WTC11 (cell line): Measurements from ENCODE around the gene ZDHHC8. TPM values are rescaled to one million over a fixed set of nuclear protein-coding genes. Genes with fewer than 3 reads are reported as not detected.

Experiments used
- ATAC-seq: fragments of 200-7000 bp; cut with Tn5 transposase; 2 replicates; pipeline ENCODE4 v1.10.0; 2021; ENCODE audit warnings: mild to moderate bottlenecking, moderate library complexity
- CTCF ChIA-PET: fragments of 300-600 bp; sonication (Branson Sonifier 250); formaldehyde crosslinking; loops from one replicate; lab custom pipeline; 2021; ENCODE audit warnings: antibody characterized with exemption; lab: Charles Lee
- POLR2A ChIA-PET: fragments of 350-600 bp; sonication (Branson Sonifier 250); formaldehyde crosslinking; loops from one replicate; lab custom pipeline; 2021; ENCODE audit warnings: antibody characterized with exemption; lab: Charles Lee
- DNase-seq: peaks from one replicate; pipeline ENCODE4 v3.0.0; 2021; ENCODE audit warnings: low spot score
- H3K27ac Mint-ChIP-seq: 2 replicates; pipeline ENCODE4 v1.8.0; 2021; ENCODE audit warnings: mixed read lengths
- H3K27me3 Mint-ChIP-seq: 2 replicates; pipeline ENCODE4 v1.8.0; 2021; ENCODE audit warnings: low read depth, mild to moderate bottlenecking, moderate library complexity, mixed read lengths
- H3K36me3 Mint-ChIP-seq: 2 replicates; pipeline ENCODE4 v1.8.0; 2021; ENCODE audit warnings: mixed read lengths
- H3K4me1 Mint-ChIP-seq: 2 replicates; pipeline ENCODE4 v1.8.0; 2022; ENCODE audit warnings: mixed read lengths
- H3K4me3 Mint-ChIP-seq: 2 replicates; pipeline ENCODE4 v1.8.0; 2021; ENCODE audit warnings: mild to moderate bottlenecking, moderate library complexity, mixed read lengths
- H3K9me3 Mint-ChIP-seq: 2 replicates; pipeline ENCODE4 v1.8.0; 2021; ENCODE audit warnings: mixed read lengths
- ATF1 ChIP-seq: sonication (generic); formaldehyde crosslinking; IDR thresholded peaks from 2 replicates; pipeline ENCODE4 v1.8.1; 2023; ENCODE audit warnings: mild to moderate bottlenecking, moderate library complexity, missing genetic modification reagents
- ATF2 ChIP-seq: sonication (generic); formaldehyde crosslinking; IDR thresholded peaks from 2 replicates; pipeline ENCODE4 v1.8.1; 2022; ENCODE audit warnings: low read depth, missing genetic modification reagents, borderline replicate concordance
- ETV6 ChIP-seq: sonication (generic); formaldehyde crosslinking; IDR thresholded peaks from 2 replicates; pipeline ENCODE4 v1.8.1; 2022; ENCODE audit warnings: mild to moderate bottlenecking, missing genetic modification reagents
- FOXK1 ChIP-seq: sonication (generic); formaldehyde crosslinking; IDR thresholded peaks from 2 replicates; pipeline ENCODE4 v1.8.0; 2022; ENCODE audit warnings: mild to moderate bottlenecking, moderate library complexity, missing genetic modification reagents
- FOXP1 ChIP-seq: sonication (generic); formaldehyde crosslinking; IDR thresholded peaks from 2 replicates; pipeline ENCODE4 v1.8.0; 2022; ENCODE audit warnings: missing genetic modification reagents, mild to moderate bottlenecking, moderate library complexity, borderline replicate concordance
- FOXP4 ChIP-seq: sonication (generic); formaldehyde crosslinking; IDR thresholded peaks from 2 replicates; pipeline ENCODE4 v1.8.0; 2022; ENCODE audit warnings: mild to moderate bottlenecking, missing genetic modification reagents
- GABPB1 ChIP-seq: sonication (generic); formaldehyde crosslinking; IDR thresholded peaks from 2 replicates; pipeline ENCODE4 v1.8.1; 2023; ENCODE audit warnings: mild to moderate bottlenecking, missing genetic modification reagents
- GTF2I ChIP-seq: fragments of 250-450 bp; sonication (Bioruptor Pico); conservative IDR thresholded peaks from 2 replicates; pipeline ENCODE4 v1.4.0; 2021; ENCODE audit warnings: mild to moderate bottlenecking
- MXD4 ChIP-seq: fragments of 250-450 bp; sonication (Bioruptor Pico); IDR thresholded peaks from 2 replicates; pipeline ENCODE4 v1.8.0; 2021; ENCODE audit warnings: mild to moderate bottlenecking, moderate library complexity, borderline replicate concordance
- MYBL2 ChIP-seq: sonication (generic); formaldehyde crosslinking; IDR thresholded peaks from 2 replicates; pipeline ENCODE4 v1.8.1; 2023; ENCODE audit warnings: mild to moderate bottlenecking, moderate library complexity, missing genetic modification reagents
- NR1H2 ChIP-seq: sonication (generic); formaldehyde crosslinking; IDR thresholded peaks from 2 replicates; pipeline ENCODE4 v1.9.0; 2021; ENCODE audit warnings: mild to moderate bottlenecking, moderate library complexity, missing genetic modification reagents
- NR2C2 ChIP-seq: sonication (generic); formaldehyde crosslinking; IDR thresholded peaks from 2 replicates; pipeline ENCODE4 v1.8.0; 2022; ENCODE audit warnings: mild to moderate bottlenecking, missing genetic modification reagents
- SP1 ChIP-seq: sonication (generic); formaldehyde crosslinking; conservative IDR thresholded peaks from 2 replicates; pipeline ENCODE4 v1.8.1; 2022; ENCODE audit warnings: missing genetic modification reagents
- ZNF138 ChIP-seq: sonication (generic); formaldehyde crosslinking; conservative IDR thresholded peaks from 2 replicates; pipeline ENCODE4 v1.8.1; 2022; ENCODE audit warnings: mild to moderate bottlenecking, moderate library complexity, missing genetic modification reagents
- ZNF219 ChIP-seq: sonication (generic); formaldehyde crosslinking; IDR thresholded peaks from 2 replicates; pipeline ENCODE4 v1.8.0; 2023; ENCODE audit warnings: missing genetic modification reagents, mild to moderate bottlenecking, borderline replicate concordance
- ZNF317 ChIP-seq: sonication (generic); formaldehyde crosslinking; IDR thresholded peaks from 2 replicates; pipeline ENCODE4 v1.8.1; 2023; ENCODE audit warnings: low read depth, mild to moderate bottlenecking, moderate library complexity, missing genetic modification reagents, borderline replicate concordance
- total RNA-seq: library from RNA; stranded (reverse); gene quantifications from 3 replicates; pipeline ENCODE4 v1.2.3, GENCODE V29; 2021
- TF ChIP-seq, protein P1 (sequence below): sonication (generic); formaldehyde crosslinking; IDR thresholded peaks from 2 replicates; pipeline ENCODE4 v1.8.1; 2022; ENCODE audit warnings: mild to moderate bottlenecking, missing genetic modification reagents, moderate library complexity, borderline replicate concordance
- TF ChIP-seq, protein P2 (sequence below): sonication (generic); formaldehyde crosslinking; IDR thresholded peaks from 2 replicates; pipeline ENCODE4 v1.8.0; 2023; ENCODE audit warnings: mild to moderate bottlenecking, missing genetic modification reagents
- TF ChIP-seq, protein P3 (sequence below): sonication (generic); formaldehyde crosslinking; IDR thresholded peaks from 2 replicates; pipeline ENCODE4 v1.8.0; 2022; ENCODE audit warnings: mild to moderate bottlenecking, missing genetic modification reagents
- TF ChIP-seq, protein P4 (sequence below): sonication (generic); formaldehyde crosslinking; IDR thresholded peaks from 2 replicates; pipeline ENCODE4 v1.8.0; 2022; ENCODE audit warnings: mild to moderate bottlenecking, missing genetic modification reagents
- TF ChIP-seq, protein P5 (sequence below): sonication (generic); formaldehyde crosslinking; IDR thresholded peaks from 2 replicates; pipeline ENCODE4 v1.8.0; 2023; ENCODE audit warnings: missing genetic modification reagents
- TF ChIP-seq, protein P6 (sequence below): sonication (generic); formaldehyde crosslinking; IDR thresholded peaks from 2 replicates; pipeline ENCODE4 v1.8.1; 2023; ENCODE audit warnings: mild to moderate bottlenecking, missing genetic modification reagents

The ZDHHC8 gene
- total RNA-seq, 1 experiment from 2014 or later: 79.7 TPM

- TF ChIP-seq ATF2 (no peak), NR1H2 (no peak), ATF1 (CRISPR knock-in tag) (no peak), MYBL2 (no peak)
These were observed 8.5 kb downstream of the ZDHHC8 start (continued) for GRCh38 chr22:20140107-20140445.

DNA sequence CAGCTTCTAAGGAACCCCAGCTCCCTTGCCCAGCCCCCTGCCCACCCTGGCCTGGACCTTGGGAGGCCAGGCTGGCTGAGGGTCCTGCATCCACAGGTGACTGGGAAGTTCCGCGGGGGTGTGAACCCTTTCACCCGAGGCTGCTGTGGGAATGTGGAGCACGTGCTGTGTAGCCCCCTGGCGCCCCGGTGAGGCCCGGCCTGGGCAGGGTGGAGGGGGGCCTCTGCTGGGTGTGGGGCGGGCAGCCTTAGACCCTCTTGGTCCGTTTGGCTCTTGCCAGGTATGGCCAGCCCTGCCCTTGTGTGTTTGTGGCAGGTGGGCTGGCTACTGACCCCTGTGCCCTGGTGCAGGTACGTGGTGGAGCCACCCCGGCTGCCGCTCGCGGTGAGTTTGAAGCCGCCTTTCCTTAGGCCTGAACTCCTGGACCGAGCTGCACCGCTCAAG lies 8.9 kb downstream of the ZDHHC8 start:
- no peak for ATAC-seq
- Mint-ChIP-seq H3K4me3 (no peak overlapping the region), H3K27me3 (no peaks in the 10 kb centered on the region), H3K27ac (no peak overlapping the region), H3K4me1 (no peaks in the 10 kb centered on the region), H3K9me3 (no peaks in the 10 kb centered on the region), H3K36me3 (no peaks in the 10 kb centered on the region)
- ChIA-PET CTCF (no interaction called here), POLR2A (no interaction called here)
- no peak for DNase-seq
- TF ChIP-seq, protein P1, sequence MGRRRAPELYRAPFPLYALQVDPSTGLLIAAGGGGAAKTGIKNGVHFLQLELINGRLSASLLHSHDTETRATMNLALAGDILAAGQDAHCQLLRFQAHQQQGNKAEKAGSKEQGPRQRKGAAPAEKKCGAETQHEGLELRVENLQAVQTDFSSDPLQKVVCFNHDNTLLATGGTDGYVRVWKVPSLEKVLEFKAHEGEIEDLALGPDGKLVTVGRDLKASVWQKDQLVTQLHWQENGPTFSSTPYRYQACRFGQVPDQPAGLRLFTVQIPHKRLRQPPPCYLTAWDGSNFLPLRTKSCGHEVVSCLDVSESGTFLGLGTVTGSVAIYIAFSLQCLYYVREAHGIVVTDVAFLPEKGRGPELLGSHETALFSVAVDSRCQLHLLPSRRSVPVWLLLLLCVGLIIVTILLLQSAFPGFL (CRISPR knock-in tag): no peak
- no peak for TF ChIP-seq ZNF317 (CRISPR knock-in tag)
- TF ChIP-seq ETV6 (CRISPR knock-in tag): no peak
- no peak for TF ChIP-seq ZNF219 (CRISPR knock-in tag)
- no peak for TF ChIP-seq SP1 (CRISPR knock-in tag)
- TF ChIP-seq, protein P2, sequence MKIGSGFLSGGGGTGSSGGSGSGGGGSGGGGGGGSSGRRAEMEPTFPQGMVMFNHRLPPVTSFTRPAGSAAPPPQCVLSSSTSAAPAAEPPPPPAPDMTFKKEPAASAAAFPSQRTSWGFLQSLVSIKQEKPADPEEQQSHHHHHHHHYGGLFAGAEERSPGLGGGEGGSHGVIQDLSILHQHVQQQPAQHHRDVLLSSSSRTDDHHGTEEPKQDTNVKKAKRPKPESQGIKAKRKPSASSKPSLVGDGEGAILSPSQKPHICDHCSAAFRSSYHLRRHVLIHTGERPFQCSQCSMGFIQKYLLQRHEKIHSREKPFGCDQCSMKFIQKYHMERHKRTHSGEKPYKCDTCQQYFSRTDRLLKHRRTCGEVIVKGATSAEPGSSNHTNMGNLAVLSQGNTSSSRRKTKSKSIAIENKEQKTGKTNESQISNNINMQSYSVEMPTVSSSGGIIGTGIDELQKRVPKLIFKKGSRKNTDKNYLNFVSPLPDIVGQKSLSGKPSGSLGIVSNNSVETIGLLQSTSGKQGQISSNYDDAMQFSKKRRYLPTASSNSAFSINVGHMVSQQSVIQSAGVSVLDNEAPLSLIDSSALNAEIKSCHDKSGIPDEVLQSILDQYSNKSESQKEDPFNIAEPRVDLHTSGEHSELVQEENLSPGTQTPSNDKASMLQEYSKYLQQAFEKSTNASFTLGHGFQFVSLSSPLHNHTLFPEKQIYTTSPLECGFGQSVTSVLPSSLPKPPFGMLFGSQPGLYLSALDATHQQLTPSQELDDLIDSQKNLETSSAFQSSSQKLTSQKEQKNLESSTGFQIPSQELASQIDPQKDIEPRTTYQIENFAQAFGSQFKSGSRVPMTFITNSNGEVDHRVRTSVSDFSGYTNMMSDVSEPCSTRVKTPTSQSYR (CRISPR knock-in tag): no peak
- no peak for TF ChIP-seq ATF1 (CRISPR knock-in tag)
- no peak for TF ChIP-seq FOXP4
- TF ChIP-seq GTF2I (CRISPR knock-in tag): no peak
- no peak for TF ChIP-seq GABPB1 (CRISPR knock-in tag)
- TF ChIP-seq FOXK1 (CRISPR knock-in tag): no peak
- TF ChIP-seq, protein P3, sequence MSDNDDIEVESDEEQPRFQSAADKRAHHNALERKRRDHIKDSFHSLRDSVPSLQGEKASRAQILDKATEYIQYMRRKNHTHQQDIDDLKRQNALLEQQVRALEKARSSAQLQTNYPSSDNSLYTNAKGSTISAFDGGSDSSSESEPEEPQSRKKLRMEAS (CRISPR knock-in tag): no peak

DNA sequence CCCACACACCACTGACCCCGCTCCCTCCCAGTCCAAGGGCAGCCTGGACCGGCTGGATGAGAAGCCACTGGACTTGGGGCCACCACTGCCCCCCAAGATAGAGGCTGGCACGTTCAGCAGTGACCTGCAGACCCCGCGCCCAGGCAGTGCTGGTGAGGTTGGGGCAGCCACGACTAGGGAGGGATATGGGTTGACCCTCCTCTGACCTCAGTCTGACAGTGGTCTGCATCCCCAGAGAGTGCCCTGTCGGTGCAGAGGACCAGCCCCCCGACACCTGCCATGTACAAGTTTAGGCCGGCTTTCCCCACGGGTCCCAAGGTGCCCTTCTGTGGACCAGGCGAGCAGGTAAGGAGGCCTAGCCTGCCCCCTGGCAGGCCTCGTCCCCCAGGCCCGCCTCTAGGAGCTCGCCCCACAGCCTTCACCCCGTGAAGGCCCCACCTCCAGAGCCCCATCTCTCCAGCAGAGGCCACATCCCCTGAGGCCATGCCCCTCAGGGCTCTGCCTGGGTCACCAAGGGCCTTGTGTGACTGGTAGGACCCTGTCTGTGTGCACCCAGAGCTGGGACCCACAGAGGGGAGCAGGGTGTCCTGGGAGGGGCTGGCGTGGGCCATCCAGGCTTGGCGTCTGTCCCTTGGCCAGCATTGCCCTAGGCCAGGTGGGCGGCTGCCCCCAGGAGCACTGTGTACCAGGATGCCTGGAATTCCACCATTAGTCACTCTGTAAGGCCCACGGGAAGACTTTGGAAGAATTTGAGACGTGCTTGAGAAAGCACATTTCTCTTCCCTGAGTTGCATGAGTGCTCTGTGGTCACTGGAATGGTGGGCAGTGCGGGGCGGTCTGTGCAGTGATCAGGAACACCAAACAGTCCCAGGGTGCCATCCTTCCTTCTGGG lies 9.8 kb downstream of the ZDHHC8 start:
- POLR2A ChIA-PET: no interaction called here
- no peak overlapping the region for H3K27ac Mint-ChIP-seq
- H3K4me1 Mint-ChIP-seq: no peaks in the 10 kb centered on the region
- no peaks in the 10 kb centered on the region for H3K27me3 Mint-ChIP-seq
- no peaks in the 10 kb centered on the region for H3K36me3 Mint-ChIP-seq
- no peak for DNase-seq
- no peaks in the 10 kb centered on the region for H3K9me3 Mint-ChIP-seq
- CTCF ChIA-PET: no interaction called here
- TF ChIP-seq MXD4 (no peak), ZNF138 (CRISPR knock-in tag) (no peak), FOXP1 (no peak), NR2C2 (CRISPR knock-in tag) (no peak)
- TF ChIP-seq, protein P4, sequence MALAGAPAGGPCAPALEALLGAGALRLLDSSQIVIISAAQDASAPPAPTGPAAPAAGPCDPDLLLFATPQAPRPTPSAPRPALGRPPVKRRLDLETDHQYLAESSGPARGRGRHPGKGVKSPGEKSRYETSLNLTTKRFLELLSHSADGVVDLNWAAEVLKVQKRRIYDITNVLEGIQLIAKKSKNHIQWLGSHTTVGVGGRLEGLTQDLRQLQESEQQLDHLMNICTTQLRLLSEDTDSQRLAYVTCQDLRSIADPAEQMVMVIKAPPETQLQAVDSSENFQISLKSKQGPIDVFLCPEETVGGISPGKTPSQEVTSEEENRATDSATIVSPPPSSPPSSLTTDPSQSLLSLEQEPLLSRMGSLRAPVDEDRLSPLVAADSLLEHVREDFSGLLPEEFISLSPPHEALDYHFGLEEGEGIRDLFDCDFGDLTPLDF (CRISPR knock-in tag): no peak
- TF ChIP-seq, protein P5, sequence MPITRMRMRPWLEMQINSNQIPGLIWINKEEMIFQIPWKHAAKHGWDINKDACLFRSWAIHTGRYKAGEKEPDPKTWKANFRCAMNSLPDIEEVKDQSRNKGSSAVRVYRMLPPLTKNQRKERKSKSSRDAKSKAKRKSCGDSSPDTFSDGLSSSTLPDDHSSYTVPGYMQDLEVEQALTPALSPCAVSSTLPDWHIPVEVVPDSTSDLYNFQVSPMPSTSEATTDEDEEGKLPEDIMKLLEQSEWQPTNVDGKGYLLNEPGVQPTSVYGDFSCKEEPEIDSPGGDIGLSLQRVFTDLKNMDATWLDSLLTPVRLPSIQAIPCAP: no peak
- TF ChIP-seq, protein P6, sequence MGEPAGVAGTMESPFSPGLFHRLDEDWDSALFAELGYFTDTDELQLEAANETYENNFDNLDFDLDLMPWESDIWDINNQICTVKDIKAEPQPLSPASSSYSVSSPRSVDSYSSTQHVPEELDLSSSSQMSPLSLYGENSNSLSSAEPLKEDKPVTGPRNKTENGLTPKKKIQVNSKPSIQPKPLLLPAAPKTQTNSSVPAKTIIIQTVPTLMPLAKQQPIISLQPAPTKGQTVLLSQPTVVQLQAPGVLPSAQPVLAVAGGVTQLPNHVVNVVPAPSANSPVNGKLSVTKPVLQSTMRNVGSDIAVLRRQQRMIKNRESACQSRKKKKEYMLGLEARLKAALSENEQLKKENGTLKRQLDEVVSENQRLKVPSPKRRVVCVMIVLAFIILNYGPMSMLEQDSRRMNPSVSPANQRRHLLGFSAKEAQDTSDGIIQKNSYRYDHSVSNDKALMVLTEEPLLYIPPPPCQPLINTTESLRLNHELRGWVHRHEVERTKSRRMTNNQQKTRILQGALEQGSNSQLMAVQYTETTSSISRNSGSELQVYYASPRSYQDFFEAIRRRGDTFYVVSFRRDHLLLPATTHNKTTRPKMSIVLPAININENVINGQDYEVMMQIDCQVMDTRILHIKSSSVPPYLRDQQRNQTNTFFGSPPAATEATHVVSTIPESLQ (CRISPR knock-in tag): no peak
- no peak for ATAC-seq
- no peak overlapping the region for H3K4me3 Mint-ChIP-seq
